ENCODE data around the gene MSMP. TPM values are rescaled to one million over a fixed set of nuclear protein-coding genes. Genes with fewer than 3 reads are reported as not detected.

Gene MSMP
- total and polyA plus RNA-seq, 2 donors (not counting 1 experiment from before 2014, with no cell fraction given) = not detected

DNA sequence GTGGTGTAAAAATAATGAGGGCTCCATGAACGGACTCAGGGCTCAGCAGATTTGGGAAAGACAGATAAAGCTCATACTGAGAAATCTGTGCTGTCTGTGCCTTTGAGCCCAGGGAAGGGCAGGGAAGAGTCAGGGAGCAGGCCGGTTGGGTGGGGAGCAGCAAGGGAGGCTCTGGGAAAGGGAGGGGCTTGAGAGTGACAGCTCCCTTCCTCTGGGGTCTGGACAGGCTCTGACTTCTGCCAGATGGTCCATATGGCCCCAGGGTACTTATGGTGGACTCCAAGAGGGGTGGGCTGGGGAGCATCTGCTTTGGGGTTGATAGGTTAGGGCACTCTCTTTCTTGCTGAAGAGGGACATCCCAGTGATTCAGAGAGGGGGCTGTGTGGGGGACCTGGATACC lies 39.4 kb upstream of the MSMP start:
- DNase-seq (ENCODE audit: low read depth in 2 of 2) = no peak
- TF ChIP-seq EZH2 (IDR thresholded peaks at IDR 0.05; ENCODE audit: low read length, missing control alignments) = no peak
- TF ChIP-seq, protein P1, sequence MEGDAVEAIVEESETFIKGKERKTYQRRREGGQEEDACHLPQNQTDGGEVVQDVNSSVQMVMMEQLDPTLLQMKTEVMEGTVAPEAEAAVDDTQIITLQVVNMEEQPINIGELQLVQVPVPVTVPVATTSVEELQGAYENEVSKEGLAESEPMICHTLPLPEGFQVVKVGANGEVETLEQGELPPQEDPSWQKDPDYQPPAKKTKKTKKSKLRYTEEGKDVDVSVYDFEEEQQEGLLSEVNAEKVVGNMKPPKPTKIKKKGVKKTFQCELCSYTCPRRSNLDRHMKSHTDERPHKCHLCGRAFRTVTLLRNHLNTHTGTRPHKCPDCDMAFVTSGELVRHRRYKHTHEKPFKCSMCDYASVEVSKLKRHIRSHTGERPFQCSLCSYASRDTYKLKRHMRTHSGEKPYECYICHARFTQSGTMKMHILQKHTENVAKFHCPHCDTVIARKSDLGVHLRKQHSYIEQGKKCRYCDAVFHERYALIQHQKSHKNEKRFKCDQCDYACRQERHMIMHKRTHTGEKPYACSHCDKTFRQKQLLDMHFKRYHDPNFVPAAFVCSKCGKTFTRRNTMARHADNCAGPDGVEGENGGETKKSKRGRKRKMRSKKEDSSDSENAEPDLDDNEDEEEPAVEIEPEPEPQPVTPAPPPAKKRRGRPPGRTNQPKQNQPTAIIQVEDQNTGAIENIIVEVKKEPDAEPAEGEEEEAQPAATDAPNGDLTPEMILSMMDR (conservative IDR thresholded peaks at IDR 0.05 in 1 of 2, IDR thresholded peaks at IDR 0.05 in 1 of 2; ENCODE audit: low read depth in 1 of 2, low read length in 2 of 2) = no peak
- Histone ChIP-seq H3K4me3 (replicated peaks in 1 of 4; ENCODE audit: control extremely low read depth in 1 of 4, insufficient read depth in 1 of 4, low read depth in 3 of 4, low read length in 4 of 4) (peak overlapping the region; percentile 22 to 65 (median 42)), H2AFZ (ENCODE audit: low read length) (no peak overlapping the region), H3K9ac (ENCODE audit: insufficient read depth, low read length) (no peak overlapping the region), H3K36me3 (ENCODE audit: control insufficient read depth, insufficient read depth, low read length) (no peaks in the 10 kb centered on the region), H4K20me1 (ENCODE audit: control insufficient read depth, extremely low read depth, insufficient read depth, low read length) (no peaks in the 10 kb centered on the region), H3K4me2 (ENCODE audit: extremely low read depth, insufficient read depth, low read length) (peak overlapping the region; percentile 86), H3K4me1 (ENCODE audit: control insufficient read depth, extremely low read depth, insufficient read depth, low read length) (peaks cover 14% of the 10 kb centered on the region), H3K9me3 (ENCODE audit: control insufficient read depth, insufficient read depth, low read depth, low read length) (no peaks in the 10 kb centered on the region), H3K27me3 (ENCODE audit: control insufficient read depth, insufficient read depth, low read length) (no peaks in the 10 kb centered on the region), H3K79me2 (ENCODE audit: control insufficient read depth, insufficient read depth, low read length) (peaks cover 4% of the 10 kb centered on the region), H3K27ac (ENCODE audit: insufficient read depth, low read length) (no peak overlapping the region)

DNA sequence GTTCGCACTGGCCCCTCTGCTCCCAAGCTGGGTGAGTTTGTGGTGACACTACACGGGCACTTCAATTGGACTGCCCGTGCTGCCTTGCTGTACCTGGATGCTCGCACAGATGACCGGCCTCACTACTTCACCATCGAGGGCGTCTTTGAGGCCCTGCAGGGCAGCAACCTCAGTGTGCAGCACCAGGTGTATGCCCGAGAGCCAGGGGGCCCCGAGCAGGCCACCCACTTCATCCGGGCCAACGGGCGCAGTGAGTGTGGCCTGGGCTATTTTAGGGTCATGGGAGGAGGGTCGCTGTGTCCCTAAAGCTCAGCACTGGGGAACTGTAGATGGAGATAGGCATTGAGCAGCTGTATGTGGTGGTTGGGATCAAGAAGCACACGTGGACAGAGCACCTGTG lies 38.8 kb upstream of the MSMP start:
- H3K79me2 ChIP-seq (ENCODE audit: control insufficient read depth, insufficient read depth, low read length) = peaks cover 4% of the 10 kb centered on the region
- no peak overlapping the region for H3K27ac ChIP-seq (ENCODE audit: insufficient read depth, low read length)
- peak overlapping the region; percentile 22 to 65 (median 42) for H3K4me3 ChIP-seq (replicated peaks in 1 of 4; ENCODE audit: control extremely low read depth in 1 of 4, insufficient read depth in 1 of 4, low read depth in 3 of 4, low read length in 4 of 4)

DNA sequence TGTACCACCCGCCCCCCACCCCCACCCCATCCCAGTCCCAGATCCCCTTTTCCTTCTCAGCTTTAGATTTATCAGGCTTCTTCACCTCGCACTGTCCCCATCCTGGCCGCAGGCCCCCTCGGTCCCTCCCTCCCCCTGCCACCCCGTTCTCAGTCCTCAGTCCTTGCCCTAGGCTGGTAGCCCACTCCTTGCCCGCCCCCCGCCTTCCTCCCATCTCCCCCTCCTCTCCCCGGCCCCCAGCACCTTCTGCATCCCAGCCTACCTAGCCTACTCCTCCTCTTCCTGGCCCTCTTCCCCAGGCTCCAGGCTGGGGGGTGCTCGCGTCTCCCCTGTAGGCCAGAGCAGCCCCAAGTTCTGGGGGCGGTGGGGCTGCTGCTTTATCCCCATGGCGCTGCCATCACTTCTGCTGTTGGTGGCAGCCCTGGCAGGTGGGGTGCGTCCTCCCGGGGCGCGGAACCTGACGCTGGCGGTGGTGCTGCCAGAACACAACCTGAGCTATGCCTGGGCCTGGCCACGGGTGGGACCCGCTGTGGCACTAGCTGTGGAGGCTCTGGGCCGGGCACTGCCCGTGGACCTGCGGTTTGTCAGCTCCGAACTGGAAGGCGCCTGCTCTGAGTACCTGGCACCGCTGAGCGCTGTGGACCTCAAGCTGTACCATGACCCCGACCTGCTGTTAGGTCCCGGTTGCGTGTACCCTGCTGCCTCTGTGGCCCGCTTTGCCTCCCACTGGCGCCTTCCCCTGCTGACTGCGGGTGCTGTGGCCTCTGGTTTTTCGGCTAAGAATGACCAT lies 38.1 kb upstream of the MSMP start:
- Histone ChIP-seq H3K79me2 (ENCODE audit: control insufficient read depth, insufficient read depth, low read length) (peaks cover 4% of the 10 kb centered on the region), H3K4me3 (replicated peaks in 1 of 4; ENCODE audit: control extremely low read depth in 1 of 4, insufficient read depth in 1 of 4, low read depth in 3 of 4, low read length in 4 of 4) (peak overlapping the region in 3 of 4 experiments; percentile 50 to 65 (median 59)), H3K4me1 (ENCODE audit: control insufficient read depth, extremely low read depth, insufficient read depth, low read length) (peaks cover 14% of the 10 kb centered on the region), H3K27me3 (ENCODE audit: control insufficient read depth, insufficient read depth, low read length) (no peaks in the 10 kb centered on the region), H3K4me2 (ENCODE audit: extremely low read depth, insufficient read depth, low read length) (peak overlapping the region; percentile 86), H3K9ac (ENCODE audit: insufficient read depth, low read length) (peak overlapping the region; percentile 68), H3K9me3 (ENCODE audit: control insufficient read depth, insufficient read depth, low read depth, low read length) (no peaks in the 10 kb centered on the region), H3K36me3 (ENCODE audit: control insufficient read depth, insufficient read depth, low read length) (no peaks in the 10 kb centered on the region), H3K27ac (ENCODE audit: insufficient read depth, low read length) (peak overlapping the region; percentile 63), H4K20me1 (ENCODE audit: control insufficient read depth, extremely low read depth, insufficient read depth, low read length) (no peaks in the 10 kb centered on the region), H2AFZ (ENCODE audit: low read length) (no peak overlapping the region)
- DNase-seq (ENCODE audit: low read depth in 2 of 2) = no peak
- TF ChIP-seq, protein P1 (conservative IDR thresholded peaks at IDR 0.05 in 1 of 2, IDR thresholded peaks at IDR 0.05 in 1 of 2; ENCODE audit: low read depth in 1 of 2, low read length in 2 of 2) = no peak
- no peak for TF ChIP-seq EZH2 (IDR thresholded peaks at IDR 0.05; ENCODE audit: low read length, missing control alignments)

More for the DNA sequence above, 38.8 kb upstream of the MSMP start:
- H3K9ac ChIP-seq (ENCODE audit: insufficient read depth, low read length) = no peak overlapping the region
- no peaks in the 10 kb centered on the region for H3K27me3 ChIP-seq (ENCODE audit: control insufficient read depth, insufficient read depth, low read length)
- H3K9me3 ChIP-seq (ENCODE audit: control insufficient read depth, insufficient read depth, low read depth, low read length) = no peaks in the 10 kb centered on the region
- H2AFZ ChIP-seq (ENCODE audit: low read length) = no peak overlapping the region
- TF ChIP-seq, protein P1 (conservative IDR thresholded peaks at IDR 0.05 in 1 of 2, IDR thresholded peaks at IDR 0.05 in 1 of 2; ENCODE audit: low read depth in 1 of 2, low read length in 2 of 2) = no peak
- TF ChIP-seq EZH2 (IDR thresholded peaks at IDR 0.05; ENCODE audit: low read length, missing control alignments) = no peak
- H3K36me3 ChIP-seq (ENCODE audit: control insufficient read depth, insufficient read depth, low read length) = no peaks in the 10 kb centered on the region
- H4K20me1 ChIP-seq (ENCODE audit: control insufficient read depth, extremely low read depth, insufficient read depth, low read length) = no peaks in the 10 kb centered on the region
- H3K4me1 ChIP-seq (ENCODE audit: control insufficient read depth, extremely low read depth, insufficient read depth, low read length) = peaks cover 14% of the 10 kb centered on the region
- peak overlapping the region; percentile 86 for H3K4me2 ChIP-seq (ENCODE audit: extremely low read depth, insufficient read depth, low read length)
- no peak for DNase-seq (ENCODE audit: low read depth in 2 of 2)
